OCI-LY3 (cell line): Measurements from ENCODE around the gene ERC2.

Source experiments
- CTCF ChIP-seq: fragments of 200-600, 300-600 bp; sonication (generic); IDR thresholded peaks from 2 replicates; pipeline ENCODE4 v1.5.1; 2014; ENCODE audit warnings: antibody characterized with exemption, low read length, low read depth
- EZH2phosphoT487 ChIP-seq: fragments of 200-600 bp; shearing (Covaris generic); IDR thresholded peaks from 2 replicates; pipeline ENCODE4 v1.6.1; 2018; ENCODE audit warnings: antibody characterized with exemption, mixed run types, low read depth

- no peak for TF ChIP-seq CTCF
- TF ChIP-seq EZH2phosphoT487: no peak
Observed at GRCh38 chr3:55534876-55535275, 933.4 kb downstream of the ERC2 start.
